Measurements from ENCODE around the gene C1orf87.

The C1orf87 gene

DNA sequence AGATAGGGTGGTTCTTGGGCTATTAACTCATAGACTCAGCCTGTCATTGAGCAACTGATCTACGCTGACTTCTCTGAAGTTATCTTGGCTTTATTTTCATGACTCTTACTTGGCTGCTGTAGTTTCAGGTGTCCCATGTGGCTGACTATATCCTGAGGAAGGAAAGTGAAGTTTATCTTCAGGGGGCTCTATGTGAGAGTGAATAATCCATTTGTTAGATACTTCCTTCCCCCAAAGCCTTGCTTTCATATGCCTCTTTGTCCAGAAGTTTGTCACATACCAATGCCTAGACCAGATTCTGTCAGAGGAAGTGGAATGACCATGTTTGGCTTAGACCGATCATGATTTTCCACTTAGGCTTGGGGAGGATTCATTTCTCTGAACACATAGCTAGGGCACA is 27.9 kb upstream of the C1orf87 start:
- Histone ChIP-seq H3K4me1 (ENCODE audit: control insufficient read depth, insufficient read depth, low read length) (no peaks in the 10 kb centered on the region; the same call in 1 of the 2 replicates), H3K4me3 (ENCODE audit: low read length) (no peak overlapping the region), H3K27ac (ENCODE audit: low read length) (no peak overlapping the region), H3K36me3 (ENCODE audit: control insufficient read depth, insufficient read depth, low read length) (no peaks in the 10 kb centered on the region), H3K27me3 (ENCODE audit: control insufficient read depth, insufficient read depth, low read length) (no peaks in the 10 kb centered on the region), H3K9me3 (ENCODE audit: control insufficient read depth, insufficient read depth, low read length) (no peaks in the 10 kb centered on the region)
- no peak for DNase-seq (ENCODE audit: low read depth, low spot score)
- WGBS (ENCODE audit: insufficient coverage, insufficient read length): no CpG with 5 or more reads among the region's 2 CpGs

DNA sequence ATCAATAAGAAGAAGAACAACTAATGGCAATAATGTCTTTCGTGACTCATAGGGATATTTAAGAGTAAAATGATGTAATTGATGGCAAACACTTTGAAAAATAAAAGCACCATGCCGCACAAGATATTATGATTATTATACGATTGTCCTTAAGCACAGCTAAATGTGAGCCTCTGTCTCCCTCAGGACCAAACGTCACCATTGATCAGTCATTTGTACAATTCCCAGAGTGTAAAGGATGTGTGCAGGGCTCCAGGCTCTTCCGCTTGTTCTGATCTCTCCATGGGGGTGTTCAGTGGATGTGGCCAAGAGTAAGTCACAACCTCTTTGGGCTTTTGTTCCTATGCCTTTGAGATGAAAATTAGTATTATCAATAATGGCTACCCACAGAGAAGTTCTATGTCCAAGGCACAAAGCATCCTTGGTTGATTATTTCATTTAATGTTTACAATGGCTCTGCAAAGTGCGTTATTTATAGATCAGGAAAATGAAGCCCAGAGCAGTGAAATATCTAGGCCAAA is 17.7 kb upstream of the C1orf87 start:
- H3K27me3 ChIP-seq (ENCODE audit: control insufficient read depth, insufficient read depth, low read length): no peaks in the 10 kb centered on the region

DNA sequence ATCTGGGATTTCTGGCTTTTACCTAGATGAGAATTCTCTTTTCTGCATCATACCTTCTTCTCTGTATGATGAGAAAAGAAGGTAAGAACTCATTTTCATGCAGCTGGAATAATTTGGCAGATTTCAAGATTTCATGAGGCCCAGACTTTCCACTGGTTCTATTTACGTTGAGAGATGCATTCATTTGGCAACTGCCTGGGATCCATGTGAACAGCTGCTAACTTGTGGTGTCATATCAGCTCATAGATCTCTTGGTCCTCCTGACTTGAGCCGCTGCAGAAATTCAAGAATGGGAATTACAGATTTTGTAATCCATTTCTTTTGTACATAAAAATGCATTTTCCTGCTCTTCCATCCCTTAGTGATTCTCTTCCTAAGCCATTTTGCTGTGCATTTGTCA is 17.1 kb upstream of the C1orf87 start:
- Histone ChIP-seq H3K36me3 (ENCODE audit: control insufficient read depth, insufficient read depth, low read length) (no peaks in the 10 kb centered on the region), H3K27me3 (ENCODE audit: control insufficient read depth, insufficient read depth, low read length) (no peaks in the 10 kb centered on the region), H3K4me1 (ENCODE audit: control insufficient read depth, insufficient read depth, low read length) (no peaks in the 10 kb centered on the region), H3K27ac (ENCODE audit: low read length) (no peak overlapping the region), H3K9me3 (ENCODE audit: control insufficient read depth, insufficient read depth, low read length) (no peaks in the 10 kb centered on the region), H3K4me3 (ENCODE audit: low read length) (no peak overlapping the region)
- DNase-seq (ENCODE audit: low read depth, low spot score): no peak
- WGBS (ENCODE audit: insufficient coverage, insufficient read length): no CpG with 5 or more reads among the region's 2 CpGs

More for the DNA sequence above, 17.7 kb upstream of the C1orf87 start:
- Histone ChIP-seq H3K36me3 (ENCODE audit: control insufficient read depth, insufficient read depth, low read length) (no peaks in the 10 kb centered on the region), H3K4me3 (ENCODE audit: low read length) (no peak overlapping the region), H3K4me1 (ENCODE audit: control insufficient read depth, insufficient read depth, low read length) (no peaks in the 10 kb centered on the region), H3K9me3 (ENCODE audit: control insufficient read depth, insufficient read depth, low read length) (no peaks in the 10 kb centered on the region), H3K27ac (ENCODE audit: low read length) (no peak overlapping the region)
- DNase-seq (ENCODE audit: low read depth, low spot score): no peak
- WGBS (ENCODE audit: insufficient coverage, insufficient read length): no CpG with 5 or more reads among the region's 6 CpGs

DNA sequence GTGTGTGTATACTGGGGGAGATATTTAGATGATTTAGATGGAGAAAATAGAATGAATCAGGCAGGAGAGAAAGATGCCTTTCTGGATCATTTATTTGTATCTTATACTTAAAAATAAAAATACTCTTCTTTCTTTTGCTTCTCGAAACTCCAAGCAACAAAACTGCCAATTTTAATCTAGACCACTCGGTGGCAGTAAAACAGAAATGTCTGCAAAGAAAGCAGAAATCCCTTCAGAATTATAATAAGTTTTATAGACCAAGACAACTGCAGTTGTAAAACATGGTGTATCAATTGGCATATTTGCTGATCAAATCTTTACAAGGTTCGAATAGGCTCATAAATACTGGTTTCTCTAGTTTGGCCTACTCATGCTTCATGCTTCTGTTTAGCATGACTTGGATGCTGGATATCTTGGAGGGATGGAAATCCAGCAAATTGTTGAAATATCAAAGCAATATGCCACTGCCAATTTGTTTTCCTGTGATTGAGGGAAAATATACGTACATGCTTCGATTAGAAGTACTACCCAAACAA is 15.1 kb upstream of the C1orf87 start:
- no peaks in the 10 kb centered on the region for H3K4me1 ChIP-seq (ENCODE audit: control insufficient read depth, insufficient read depth, low read length)
- no peak overlapping the region for H3K4me3 ChIP-seq (ENCODE audit: low read length)
- no peaks in the 10 kb centered on the region for H3K36me3 ChIP-seq (ENCODE audit: control insufficient read depth, insufficient read depth, low read length)
- no CpG with 5 or more reads among the region's 5 CpGs for WGBS (ENCODE audit: insufficient coverage, insufficient read length)
- H3K9me3 ChIP-seq (ENCODE audit: control insufficient read depth, insufficient read depth, low read length): no peaks in the 10 kb centered on the region
- H3K27ac ChIP-seq (ENCODE audit: low read length): no peak overlapping the region
- no peak for DNase-seq (ENCODE audit: low read depth, low spot score)
- no peaks in the 10 kb centered on the region for H3K27me3 ChIP-seq (ENCODE audit: control insufficient read depth, insufficient read depth, low read length)

DNA sequence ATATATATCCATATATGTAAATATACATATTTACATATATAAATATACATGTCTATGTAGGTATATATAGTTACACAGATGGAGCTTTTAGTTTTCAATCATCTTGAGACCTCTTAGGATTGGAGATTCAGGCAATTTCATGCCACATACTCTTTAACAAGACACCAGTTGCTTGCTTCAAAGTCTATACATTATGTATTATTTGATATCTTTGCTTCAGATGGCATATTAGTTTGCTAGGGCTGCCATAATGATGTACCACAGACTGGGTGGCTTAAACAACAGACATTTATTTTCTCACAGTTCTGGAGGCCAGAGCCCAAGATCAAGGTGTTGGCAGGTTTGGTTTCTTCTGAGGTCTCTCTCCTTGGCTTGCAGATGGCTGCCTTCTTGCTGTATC is 14.1 kb upstream of the C1orf87 start:
- no peak overlapping the region for H3K4me3 ChIP-seq (ENCODE audit: low read length)
- H3K27me3 ChIP-seq (ENCODE audit: control insufficient read depth, insufficient read depth, low read length): no peaks in the 10 kb centered on the region
- DNase-seq (ENCODE audit: low read depth, low spot score): no peak
- no peak overlapping the region for H3K27ac ChIP-seq (ENCODE audit: low read length)
- no peaks in the 10 kb centered on the region for H3K4me1 ChIP-seq (ENCODE audit: control insufficient read depth, insufficient read depth, low read length)
- no peaks in the 10 kb centered on the region for H3K36me3 ChIP-seq (ENCODE audit: control insufficient read depth, insufficient read depth, low read length)
- H3K9me3 ChIP-seq (ENCODE audit: control insufficient read depth, insufficient read depth, low read length): no peaks in the 10 kb centered on the region

DNA sequence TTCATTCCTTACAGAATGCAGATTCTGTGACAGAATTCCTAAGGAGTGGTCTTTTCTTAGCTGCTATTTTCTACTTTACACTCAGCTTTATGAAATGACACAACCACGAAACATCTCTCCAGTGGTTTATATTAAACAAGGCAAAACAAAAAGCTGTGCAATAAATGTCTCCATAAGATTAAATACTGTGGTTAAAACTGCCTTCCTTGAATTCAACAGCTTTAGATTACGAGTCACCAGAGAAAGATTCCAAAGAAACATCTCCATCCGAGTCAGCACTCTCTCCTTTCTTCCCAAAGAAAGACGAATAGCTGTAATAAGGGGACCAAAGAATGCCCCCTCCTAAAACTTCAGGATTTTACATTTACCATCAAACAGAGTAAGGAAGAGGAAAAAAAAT is 4.6 kb upstream of the C1orf87 start:
- Histone ChIP-seq H3K4me1 (ENCODE audit: control insufficient read depth, insufficient read depth, low read length) (peaks cover 1% of the 10 kb centered on the region; the same call in 1 of the 2 replicates), H3K9me3 (ENCODE audit: control insufficient read depth, insufficient read depth, low read length) (no peaks in the 10 kb centered on the region), H3K27ac (ENCODE audit: low read length) (no peak overlapping the region), H3K4me3 (ENCODE audit: low read length) (no peak overlapping the region), H3K27me3 (ENCODE audit: control insufficient read depth, insufficient read depth, low read length) (no peaks in the 10 kb centered on the region), H3K36me3 (ENCODE audit: control insufficient read depth, insufficient read depth, low read length) (no peaks in the 10 kb centered on the region)
- DNase-seq (ENCODE audit: low read depth, low spot score): no peak
- whole genome bisulfite sequencing (ENCODE audit: insufficient coverage, insufficient read length): no CpG with 5 or more reads among the region's 4 CpGs

DNA sequence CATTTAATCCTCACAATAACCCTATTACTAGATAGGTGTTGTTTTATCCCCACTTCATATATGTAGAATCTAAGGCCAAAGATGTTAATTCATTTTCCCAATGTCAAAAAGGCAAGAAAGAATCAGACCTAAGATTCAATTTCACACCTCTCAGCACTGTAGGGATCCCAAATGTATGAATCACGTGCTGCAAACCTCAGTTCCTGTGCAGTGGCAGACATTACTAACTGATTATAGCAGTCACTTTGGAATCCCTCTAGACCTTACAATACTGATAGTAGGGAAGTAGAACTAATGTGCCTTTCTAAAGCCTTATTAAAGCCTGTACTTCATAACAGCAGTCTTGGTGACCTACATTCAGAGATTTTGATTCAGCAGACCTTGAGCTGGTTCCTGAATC is 2.3 kb downstream of the C1orf87 start:
- peaks cover 1% of the 10 kb centered on the region; the same call in 1 of the 2 replicates for H3K4me1 ChIP-seq (ENCODE audit: control insufficient read depth, insufficient read depth, low read length)
- WGBS (ENCODE audit: insufficient coverage, insufficient read length): no CpG with 5 or more reads among the region's 1 CpG
- H3K27ac ChIP-seq (ENCODE audit: low read length): no peak overlapping the region
- no peaks in the 10 kb centered on the region for H3K27me3 ChIP-seq (ENCODE audit: control insufficient read depth, insufficient read depth, low read length)
- no peak for DNase-seq (ENCODE audit: low read depth, low spot score)
- no peaks in the 10 kb centered on the region for H3K9me3 ChIP-seq (ENCODE audit: control insufficient read depth, insufficient read depth, low read length)
- no peaks in the 10 kb centered on the region for H3K36me3 ChIP-seq (ENCODE audit: control insufficient read depth, insufficient read depth, low read length)
- H3K4me3 ChIP-seq (ENCODE audit: low read length): no peak overlapping the region

DNA sequence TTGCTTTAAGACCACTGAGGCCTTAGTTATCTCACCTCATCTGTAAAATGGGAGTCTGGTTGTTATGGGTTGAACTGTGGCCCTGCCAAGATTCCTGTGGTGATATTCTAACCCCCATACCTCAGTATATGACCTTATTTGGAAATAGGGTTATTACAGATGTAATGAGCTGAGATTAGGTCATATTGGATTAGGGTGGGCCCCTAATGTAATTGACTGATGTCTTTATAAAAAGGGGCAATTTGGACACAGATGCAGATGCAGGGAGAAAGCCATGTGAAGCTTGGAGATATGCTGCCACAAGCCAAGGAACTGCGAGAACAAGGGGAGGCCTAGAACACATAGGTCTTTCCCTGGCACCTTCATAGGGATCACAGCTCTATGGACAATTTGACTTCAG is 3.9 kb downstream of the C1orf87 start:
- no peak overlapping the region for H3K27ac ChIP-seq (ENCODE audit: low read length)
- H3K27me3 ChIP-seq (ENCODE audit: control insufficient read depth, insufficient read depth, low read length): no peaks in the 10 kb centered on the region
- H3K4me1 ChIP-seq (ENCODE audit: control insufficient read depth, insufficient read depth, low read length): no peaks in the 10 kb centered on the region
- no peaks in the 10 kb centered on the region for H3K9me3 ChIP-seq (ENCODE audit: control insufficient read depth, insufficient read depth, low read length)
- no peak for DNase-seq (ENCODE audit: low read depth, low spot score)
- no peaks in the 10 kb centered on the region for H3K36me3 ChIP-seq (ENCODE audit: control insufficient read depth, insufficient read depth, low read length)
- H3K4me3 ChIP-seq (ENCODE audit: low read length): no peak overlapping the region
- WGBS (ENCODE audit: insufficient coverage, insufficient read length): no CpG with 5 or more reads among the region's 1 CpG

DNA sequence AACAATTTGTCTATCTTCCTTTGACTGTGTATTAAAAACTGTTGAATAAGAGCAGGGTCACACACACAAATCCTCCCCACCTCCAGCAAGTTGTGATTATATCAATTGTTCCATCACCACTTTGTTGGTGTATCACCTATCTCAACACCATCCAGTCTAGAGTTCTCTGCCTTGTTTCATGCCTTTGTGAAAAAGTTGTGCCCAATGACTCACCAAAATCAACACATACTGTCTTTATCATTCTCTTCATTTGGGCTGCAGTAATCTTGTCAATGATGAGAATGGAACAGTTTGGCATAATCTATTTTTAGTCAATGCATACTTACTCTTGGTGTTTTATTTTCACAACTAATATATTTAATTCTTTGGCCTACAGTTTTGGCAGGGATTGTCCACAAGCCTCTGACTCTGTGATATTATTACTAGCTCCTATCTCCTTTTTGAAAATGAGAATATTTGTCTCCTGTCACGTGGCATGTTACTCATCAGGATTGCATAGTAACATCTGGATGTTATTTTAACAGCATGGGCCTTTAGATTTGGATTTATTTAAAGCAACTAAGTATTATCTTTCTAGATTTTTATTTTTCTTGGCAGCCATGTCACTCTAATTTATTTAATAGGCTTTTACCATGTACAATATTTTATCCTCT is 5.1 kb downstream of the C1orf87 start:
- no CpG with 5 or more reads among the region's 1 CpG for whole genome bisulfite sequencing (ENCODE audit: insufficient coverage, insufficient read length)
- DNase-seq (ENCODE audit: low read depth, low spot score): no peak

DNA sequence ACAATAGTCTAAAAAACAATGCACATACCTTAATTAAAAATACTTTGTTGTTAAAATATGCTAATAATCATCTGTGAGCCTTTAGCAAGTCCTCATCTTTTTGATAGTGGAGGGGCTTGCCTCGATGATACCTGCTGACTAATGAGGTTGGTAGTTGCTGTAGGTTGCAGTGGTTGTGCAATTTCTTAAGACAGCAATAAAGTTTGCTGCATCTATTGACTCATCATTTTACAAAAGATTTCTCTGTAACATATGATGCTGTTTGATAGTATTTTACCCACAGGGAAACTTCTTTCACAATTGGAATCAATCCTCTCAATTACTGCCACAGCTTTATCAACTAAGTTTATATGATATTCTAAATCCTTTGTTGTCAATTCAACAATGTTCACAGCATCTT is 7.6 kb downstream of the C1orf87 start:
- no peak overlapping the region for H3K27ac ChIP-seq (ENCODE audit: low read length)
- DNase-seq (ENCODE audit: low read depth, low spot score): no peak
- no peaks in the 10 kb centered on the region for H3K9me3 ChIP-seq (ENCODE audit: control insufficient read depth, insufficient read depth, low read length)
- no peaks in the 10 kb centered on the region for H3K27me3 ChIP-seq (ENCODE audit: control insufficient read depth, insufficient read depth, low read length)
- no peaks in the 10 kb centered on the region for H3K36me3 ChIP-seq (ENCODE audit: control insufficient read depth, insufficient read depth, low read length)
- no CpG with 5 or more reads among the region's 1 CpG for WGBS (ENCODE audit: insufficient coverage, insufficient read length)
- H3K4me3 ChIP-seq (ENCODE audit: low read length): no peak overlapping the region
- H3K4me1 ChIP-seq (ENCODE audit: control insufficient read depth, insufficient read depth, low read length): no peaks in the 10 kb centered on the region

More for the DNA sequence above, 5.1 kb downstream of the C1orf87 start:
- Histone ChIP-seq H3K27ac (ENCODE audit: low read length) (no peak overlapping the region), H3K4me3 (ENCODE audit: low read length) (no peak overlapping the region), H3K4me1 (ENCODE audit: control insufficient read depth, insufficient read depth, low read length) (no peaks in the 10 kb centered on the region), H3K27me3 (ENCODE audit: control insufficient read depth, insufficient read depth, low read length) (no peaks in the 10 kb centered on the region), H3K36me3 (ENCODE audit: control insufficient read depth, insufficient read depth, low read length) (no peaks in the 10 kb centered on the region), H3K9me3 (ENCODE audit: control insufficient read depth, insufficient read depth, low read length) (no peaks in the 10 kb centered on the region)

DNA sequence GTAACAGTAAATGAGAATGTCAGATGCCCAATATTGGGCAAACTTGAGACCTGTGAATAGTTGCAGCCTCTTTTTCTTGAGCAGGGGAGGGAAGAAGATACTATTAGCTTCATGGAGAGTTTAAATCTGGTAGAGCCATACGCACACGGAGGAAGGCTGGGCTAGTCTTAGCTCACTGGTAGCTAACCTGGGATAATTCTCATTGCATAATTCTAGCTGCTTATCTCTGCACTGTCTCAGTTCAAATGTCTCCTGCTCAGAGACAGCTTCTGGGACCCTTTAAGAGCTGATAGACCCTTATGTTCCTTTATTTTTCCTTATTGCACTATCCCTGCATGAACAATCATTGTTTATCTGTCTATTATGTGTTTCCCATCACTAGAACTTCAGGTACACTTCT is 8.4 kb downstream of the C1orf87 start:
- no peaks in the 10 kb centered on the region for H3K4me1 ChIP-seq (ENCODE audit: control insufficient read depth, insufficient read depth, low read length)
- WGBS (ENCODE audit: insufficient coverage, insufficient read length): no CpG with 5 or more reads among the region's 2 CpGs
- peaks cover 1% of the 10 kb centered on the region; the same call in 1 of the 2 replicates for H3K9me3 ChIP-seq (ENCODE audit: control insufficient read depth, insufficient read depth, low read length)
- H3K27ac ChIP-seq (ENCODE audit: low read length): no peak overlapping the region
- no peak for DNase-seq (ENCODE audit: low read depth, low spot score)
- no peaks in the 10 kb centered on the region for H3K27me3 ChIP-seq (ENCODE audit: control insufficient read depth, insufficient read depth, low read length)
- H3K36me3 ChIP-seq (ENCODE audit: control insufficient read depth, insufficient read depth, low read length): no peaks in the 10 kb centered on the region
- H3K4me3 ChIP-seq (ENCODE audit: low read length): no peak overlapping the region
